Naive thymus-derived CD4-positive, alpha-beta T cell (primary cell): ENCODE measurements around the gene CMIP. TPM values are rescaled to one million over a fixed set of nuclear protein-coding genes. Genes with fewer than 3 reads are reported as not detected.

Experiments
- ATAC-seq: fragments of 150-1000 bp; cut with Tn5 transposase; 2 replicates; pipeline ENCODE4 v1.10.0; 2021; ENCODE audit warnings: mild to moderate bottlenecking, moderate library complexity
- CTCF ChIA-PET: fragments of 350-600 bp; sonication (Branson Sonifier 250); formaldehyde crosslinking; loops from one replicate; lab custom pipeline; 2021; ENCODE audit warnings: antibody characterized with exemption; lab: Charles Lee
- POLR2A ChIA-PET: fragments of 350-600 bp; sonication (Branson Sonifier 250); formaldehyde crosslinking; loops from one replicate; lab custom pipeline; 2021; ENCODE audit warnings: antibody characterized with exemption, inconsistent platforms; lab: Charles Lee
- DNase-seq, 9 donors: peaks; one replicate each; pipeline versions ENCODE4 v3.0.0 to v3.0.0-alpha.2; 2020 to 2022; ENCODE audit warnings: mixed read lengths in 1 of 9
- H3K27ac ChIP-seq: one replicate; pipeline ENCODE4 v1.7.0; 2013; ENCODE audit warnings: mild to moderate bottlenecking, low read depth, low read length, moderate library complexity
- H3K27me3 ChIP-seq, 2 donors: one replicate each; pipeline ENCODE4 v1.7.0; 2013; ENCODE audit warnings: low read length in 2 of 2, mild to moderate bottlenecking in 2 of 2, moderate library complexity in 2 of 2; ENCODE audit not compliant: control insufficient read depth in 2 of 2, insufficient read depth in 2 of 2
- H3K36me3 ChIP-seq, 3 experiments: 1 replicate in 2 of 3; 2 replicates in 1 of 3; pipeline ENCODE4 v1.7.0; 2013; ENCODE audit warnings: low read length in 3 of 3, mild to moderate bottlenecking in 3 of 3, moderate library complexity in 1 of 3; ENCODE audit not compliant: insufficient read depth in 3 of 3, control insufficient read depth in 2 of 3
- H3K4me1 ChIP-seq, 2 donors: one replicate each; pipeline ENCODE4 v1.7.0; 2013; ENCODE audit warnings: low read length in 2 of 2, mild to moderate bottlenecking in 2 of 2, moderate library complexity in 1 of 2; ENCODE audit not compliant: control insufficient read depth in 2 of 2, insufficient read depth in 2 of 2
- H3K4me3 ChIP-seq: 2 replicates; pipeline ENCODE4 v1.7.0; 2013; ENCODE audit warnings: mild to moderate bottlenecking, low read length
- H3K9me3 ChIP-seq, 3 experiments: 1 replicate in 2 of 3; 2 replicates in 1 of 3; pipeline ENCODE4 v1.7.0; 2013; ENCODE audit warnings: low read length in 3 of 3; ENCODE audit not compliant: control insufficient read depth in 2 of 3
- H3K27ac Mint-ChIP-seq, 9 donors: one replicate each; pipeline ENCODE4 v1.8.0; 2020 to 2022; ENCODE audit warnings: mixed read lengths in 9 of 9, mild to moderate bottlenecking in 8 of 9, moderate library complexity in 5 of 9, inconsistent platforms in 2 of 9
- H3K27me3 Mint-ChIP-seq, 5 donors: one replicate each; pipeline ENCODE4 v1.8.0; 2021 to 2022; ENCODE audit warnings: mixed read lengths in 5 of 5, mild to moderate bottlenecking in 1 of 5
- H3K36me3 Mint-ChIP-seq, 5 donors: one replicate each; pipeline ENCODE4 v1.8.0; 2020 to 2022; ENCODE audit warnings: mixed read lengths in 5 of 5, mild to moderate bottlenecking in 3 of 5, inconsistent platforms in 1 of 5
- H3K4me1 Mint-ChIP-seq, 7 donors: one replicate each; pipeline ENCODE4 v1.8.0; 2020 to 2022; ENCODE audit warnings: mixed read lengths in 7 of 7, mild to moderate bottlenecking in 3 of 7, inconsistent platforms in 1 of 7
- H3K4me3 Mint-ChIP-seq, 10 donors: one replicate each; pipeline ENCODE4 v1.8.0; 2020 to 2022; ENCODE audit warnings: mild to moderate bottlenecking in 10 of 10, mixed read lengths in 10 of 10, moderate library complexity in 6 of 10, inconsistent platforms in 2 of 10
- H3K9me3 Mint-ChIP-seq, 11 donors: one replicate each; pipeline ENCODE4 v1.8.0; 2020 to 2022; ENCODE audit warnings: mixed read lengths in 11 of 11, mild to moderate bottlenecking in 4 of 11, inconsistent platforms in 1 of 11, moderate library complexity in 1 of 11
- intact Hi-C, 2 donors: fragments of 100-400 bp; cut with micrococcal nuclease; formaldehyde crosslinking; loops; one replicate each; pipeline ENCODE4 v1.15.1; 2023
- polyA plus RNA-seq, 2 donors: library from polyadenylated mRNA; unstranded; fragments of 300-500 nt; fragmentation: Illumina TruSeq; gene quantifications; one replicate each; pipeline ENCODE4 v1.2.3, GENCODE V29; 2021
- total RNA-seq, 6 experiments: library from RNA in 5 of 6; stranded (reverse) in 5 of 6; gene quantifications; 1 replicate in 5 of 6; 2 replicates in 1 of 6; pipeline ENCODE4 v1.2.3 and lab custom pipeline; 2021 to 2026

CMIP gene
- total and polyA plus RNA-seq, 7 experiments from 2014 or later: 0.66 to 75.4 (median 34.3) TPM

DNA sequence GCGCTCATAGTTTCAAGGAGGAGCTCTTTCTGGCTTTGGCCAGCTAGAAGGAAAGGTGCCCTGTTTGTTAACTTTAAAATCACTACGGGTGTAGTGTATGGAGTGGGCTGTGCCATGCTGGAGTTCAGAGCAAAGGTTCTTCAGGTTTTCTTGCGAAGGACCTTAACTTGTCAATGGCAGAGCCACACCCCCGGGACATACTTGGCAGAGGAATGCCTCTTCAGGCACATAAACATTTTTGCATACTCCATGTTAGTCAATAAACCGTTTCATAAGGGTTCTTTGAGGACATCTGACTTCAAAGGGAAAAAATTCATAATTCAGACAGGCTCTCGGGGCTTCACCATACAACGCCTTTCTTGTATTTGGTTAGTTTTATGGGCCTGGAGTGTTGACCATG lies 221.5 kb downstream of the CMIP start:
- CTCF ChIA-PET: no interaction called here
- H3K27me3 ChIP-seq: no peaks in the 10 kb centered on the region
- H3K27ac ChIP-seq: no peak overlapping the region
- ATAC-seq (no peak), DNase-seq (no peak)
- H3K27me3 Mint-ChIP-seq: no peaks in the 10 kb centered on the region
- no peak overlapping the region for H3K4me3 ChIP-seq
- peaks cover 27 to 40% (median 30%) of the 10 kb centered on the region in 5 donors for H3K36me3 Mint-ChIP-seq
- POLR2A ChIA-PET: no interaction called here
- H3K4me3 Mint-ChIP-seq: no peak overlapping the region
- peaks cover 0 to 3% (median 0%) of the 10 kb centered on the region in 7 donors for H3K4me1 Mint-ChIP-seq
- H3K9me3 ChIP-seq: no peaks in the 10 kb centered on the region
- peaks cover 0 to 72% (median 7%) of the 10 kb centered on the region in 3 experiments for H3K36me3 ChIP-seq
- H3K27ac Mint-ChIP-seq: peak overlapping the region in 4 of 9 donors; percentile 16 to 64 (median 41)
- H3K9me3 Mint-ChIP-seq: peaks cover 0 to 4% (median 0%) of the 10 kb centered on the region in 11 donors
- intact Hi-C loops: no loop called here
- no peaks in the 10 kb centered on the region for H3K4me1 ChIP-seq

DNA sequence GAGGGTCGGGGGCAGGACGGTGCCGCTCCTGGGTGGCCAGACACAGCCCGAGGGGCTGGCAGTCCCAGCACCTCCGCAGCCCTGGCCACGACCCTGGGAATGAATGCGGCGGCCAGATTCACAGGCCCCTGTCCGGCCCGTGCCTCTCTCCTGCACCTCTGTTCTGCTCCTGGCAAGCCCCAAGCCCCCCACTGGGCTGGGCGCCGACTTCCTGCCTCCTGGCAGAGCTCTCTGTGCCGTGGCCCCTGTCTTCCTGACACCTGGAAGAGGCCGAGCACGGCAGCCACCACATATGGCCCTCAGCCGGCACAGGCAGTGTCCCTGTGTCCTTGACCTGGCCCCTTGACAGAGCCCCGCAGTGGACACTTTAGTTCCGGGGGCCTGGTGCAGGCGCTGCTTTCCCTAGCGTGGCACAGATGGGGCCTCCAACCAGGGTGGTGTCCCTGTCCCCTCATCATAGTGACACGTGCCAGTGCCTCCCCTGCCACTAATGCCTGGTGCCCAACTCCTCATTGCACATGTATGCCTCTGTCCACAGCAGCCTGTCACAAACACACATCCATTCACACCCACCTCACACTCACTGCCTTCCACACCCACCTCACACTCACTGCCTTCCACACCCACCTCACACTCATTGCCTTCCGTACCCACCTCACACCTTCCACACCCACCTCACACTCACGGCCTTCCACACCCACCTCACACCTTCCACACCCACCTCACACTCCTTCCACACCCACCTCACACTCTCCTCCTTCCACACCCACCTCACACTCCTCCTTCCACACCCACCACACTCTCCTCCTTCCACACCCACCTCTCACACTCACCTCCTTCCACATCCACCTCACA lies 223.9 kb downstream of the CMIP start:
- Mint-ChIP-seq H3K4me3 (no peak overlapping the region), H3K36me3 (peaks cover 23 to 40% (median 26%) of the 10 kb centered on the region in 5 donors), H3K27ac (peak overlapping the region in 4 of 9 donors; percentile 7 to 56 (median 22)), H3K4me1 (peaks cover 0 to 3% (median 0%) of the 10 kb centered on the region in 7 donors), H3K9me3 (peaks cover 0 to 4% (median 0%) of the 10 kb centered on the region in 11 donors), H3K27me3 (no peaks in the 10 kb centered on the region)
- no peaks in the 10 kb centered on the region for H3K9me3 ChIP-seq
- ATAC-seq (no peak), DNase-seq (no peak)
- H3K4me3 ChIP-seq: no peak overlapping the region
- H3K4me1 ChIP-seq: no peaks in the 10 kb centered on the region
- no peaks in the 10 kb centered on the region for H3K27me3 ChIP-seq
- ChIA-PET CTCF (no interaction called here), POLR2A (no interaction called here)
- intact Hi-C loops: no loop called here
- peaks cover 0 to 69% (median 12%) of the 10 kb centered on the region in 3 experiments for H3K36me3 ChIP-seq
- H3K27ac ChIP-seq: no peak overlapping the region

GRCh38 chr16:81669473-81670350 lies 225.1 kb downstream of the CMIP start:
- ChIA-PET CTCF (no interaction called here), POLR2A (interaction anchor here (0.6 kb wide), 1 partner anchor 12 kb away, joined by 3 read pairs; no protein-coding TSS in a partner anchor)
- Mint-ChIP-seq H3K27me3 (no peaks in the 10 kb centered on the region), H3K36me3 (peaks cover 19 to 44% (median 22%) of the 10 kb centered on the region in 5 donors), H3K27ac (peak overlapping the region in 5 of 9 donors; percentile 5 to 66 (median 33)), H3K4me3 (no peak overlapping the region), H3K9me3 (peaks cover 0 to 4% (median 0%) of the 10 kb centered on the region in 11 donors), H3K4me1 (peaks cover 0 to 3% (median 0%) of the 10 kb centered on the region in 7 donors)
- Histone ChIP-seq H3K27ac (no peak overlapping the region), H3K36me3 (peaks cover 0 to 64% (median 12%) of the 10 kb centered on the region in 3 experiments), H3K9me3 (no peaks in the 10 kb centered on the region), H3K4me1 (no peaks in the 10 kb centered on the region), H3K27me3 (no peaks in the 10 kb centered on the region), H3K4me3 (no peak overlapping the region)
- ATAC-seq (no peak), DNase-seq (no peak)
- intact Hi-C loops: no loop called here

- no peak overlapping the region for H3K27ac ChIP-seq
- ATAC-seq: no peak
- no peaks in the 10 kb centered on the region for H3K4me1 ChIP-seq
- Mint-ChIP-seq H3K4me3 (no peak overlapping the region), H3K27ac (peak overlapping the region in 2 of 9 donors; percentile 17 to 31), H3K9me3 (peaks cover 0 to 5% (median 0%) of the 10 kb centered on the region in 11 donors), H3K4me1 (peaks cover 0 to 6% (median 0%) of the 10 kb centered on the region in 7 donors), H3K36me3 (peaks cover 5 to 44% (median 19%) of the 10 kb centered on the region in 5 donors), H3K27me3 (no peaks in the 10 kb centered on the region)
- no peaks in the 10 kb centered on the region for H3K27me3 ChIP-seq
- H3K4me3 ChIP-seq: no peak overlapping the region
- no peaks in the 10 kb centered on the region for H3K9me3 ChIP-seq
- intact Hi-C loops: no loop called here
- POLR2A ChIA-PET: no interaction called here
- DNase-seq: no peak
- peaks cover 0 to 60% (median 6%) of the 10 kb centered on the region in 3 experiments for H3K36me3 ChIP-seq
- CTCF ChIA-PET: no interaction called here
Observed at GRCh38 chr16:81671738-81672597, 227.4 kb downstream of the CMIP start.

DNA sequence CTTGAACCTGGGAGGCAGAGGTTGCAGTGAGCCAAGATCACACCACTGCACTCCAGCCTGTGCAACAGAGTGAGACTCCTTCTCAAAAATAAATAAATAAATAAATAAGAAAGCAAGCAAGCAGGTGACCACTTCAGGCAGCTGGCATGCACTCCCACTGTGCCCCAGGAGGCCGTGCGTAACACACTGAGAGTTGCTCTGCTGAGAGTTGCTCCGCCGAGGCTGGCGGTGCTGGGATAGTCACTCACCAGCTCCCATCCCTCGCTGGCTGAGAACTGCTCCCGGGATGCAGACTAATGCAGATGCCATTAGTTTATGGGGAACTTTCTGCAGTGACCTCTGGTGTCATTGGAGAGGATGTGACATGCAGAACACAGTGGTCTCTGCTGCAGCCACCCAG lies 228.8 kb downstream of the CMIP start:
- intact Hi-C loops: no loop called here

More for the DNA sequence above, 228.8 kb downstream of the CMIP start:
- H3K9me3 Mint-ChIP-seq: peaks cover 0 to 4% (median 0%) of the 10 kb centered on the region in 11 donors
- no peak overlapping the region for H3K4me3 ChIP-seq
- H3K27me3 Mint-ChIP-seq: no peaks in the 10 kb centered on the region
- CTCF ChIA-PET: no interaction called here
- H3K36me3 ChIP-seq: peaks cover 0 to 68% (median 6%) of the 10 kb centered on the region in 3 experiments
- no peaks in the 10 kb centered on the region for H3K4me1 ChIP-seq
- no peak overlapping the region for H3K27ac ChIP-seq
- POLR2A ChIA-PET: no interaction called here
- no peaks in the 10 kb centered on the region for H3K27me3 ChIP-seq
- H3K27ac Mint-ChIP-seq: no peak overlapping the region
- no peak overlapping the region for H3K4me3 Mint-ChIP-seq
- ATAC-seq (no peak), DNase-seq (no peak)
- H3K36me3 Mint-ChIP-seq: peaks cover 5 to 40% (median 19%) of the 10 kb centered on the region in 5 donors
- H3K9me3 ChIP-seq: no peaks in the 10 kb centered on the region
- peaks cover 0 to 11% (median 0%) of the 10 kb centered on the region in 7 donors for H3K4me1 Mint-ChIP-seq
